HCT116 (cell line): ENCODE measurements around the gene POLK.

Experiments
- EZH2 ChIP-seq: fragments of 200-600 bp; sonication (generic); IDR thresholded peaks from 2 replicates; pipeline ENCODE4 v1.6.1; 2017; ENCODE audit warnings: antibody characterized with exemption, mixed run types
- EZH2phosphoT487 ChIP-seq: fragments of 200-600 bp; IDR thresholded peaks from 2 replicates; pipeline ENCODE4 v1.6.1; 2018; ENCODE audit warnings: antibody characterized with exemption, borderline replicate concordance
- JUND ChIP-seq: IDR thresholded peaks from 2 replicates; pipeline ENCODE4 v1.6.1; 2012
- POLR2A ChIP-seq: IDR thresholded peaks from 2 replicates; pipeline ENCODE4 v1.7.0; 2011; ENCODE audit warnings: borderline replicate concordance; ENCODE audit not compliant: insufficient read depth, insufficient read length; ENCODE audit errors: extremely low read depth
- POLR2AphosphoS5 ChIP-seq: IDR thresholded peaks from 2 replicates; pipeline ENCODE4 v1.6.1; 2011; ENCODE audit warnings: mild to moderate bottlenecking, low read depth, low read length, moderate library complexity
- REST ChIP-seq: IDR thresholded peaks from 2 replicates; pipeline ENCODE4 v1.6.1; 2012; ENCODE audit warnings: low read depth
- TF ChIP-seq, protein P1 (sequence below), 3 experiments: fragments of 200-600 bp in 1 of 3; sonication (generic) in 1 of 3; IDR thresholded peaks in 2 of 3; conservative IDR thresholded peaks in 1 of 3; 2 replicates each; pipeline ENCODE4 v1.5.1; 2012 to 2017; ENCODE audit warnings: low read depth in 2 of 3, low read length in 2 of 3, antibody characterized with exemption in 1 of 3, borderline replicate concordance in 1 of 3, control low read depth in 1 of 3, mild to moderate bottlenecking in 1 of 3, mixed read lengths in 1 of 3, mixed run types in 1 of 3, moderate library complexity in 1 of 3; ENCODE audit not compliant: insufficient read depth in 1 of 3
- TF ChIP-seq, protein P2 (sequence below): IDR thresholded peaks from 2 replicates; pipeline ENCODE4 v1.6.1; 2012

GRCh38 chr5:75481024-75481423 is 30.7 kb upstream of the POLK start:
- TF ChIP-seq, protein P1, sequence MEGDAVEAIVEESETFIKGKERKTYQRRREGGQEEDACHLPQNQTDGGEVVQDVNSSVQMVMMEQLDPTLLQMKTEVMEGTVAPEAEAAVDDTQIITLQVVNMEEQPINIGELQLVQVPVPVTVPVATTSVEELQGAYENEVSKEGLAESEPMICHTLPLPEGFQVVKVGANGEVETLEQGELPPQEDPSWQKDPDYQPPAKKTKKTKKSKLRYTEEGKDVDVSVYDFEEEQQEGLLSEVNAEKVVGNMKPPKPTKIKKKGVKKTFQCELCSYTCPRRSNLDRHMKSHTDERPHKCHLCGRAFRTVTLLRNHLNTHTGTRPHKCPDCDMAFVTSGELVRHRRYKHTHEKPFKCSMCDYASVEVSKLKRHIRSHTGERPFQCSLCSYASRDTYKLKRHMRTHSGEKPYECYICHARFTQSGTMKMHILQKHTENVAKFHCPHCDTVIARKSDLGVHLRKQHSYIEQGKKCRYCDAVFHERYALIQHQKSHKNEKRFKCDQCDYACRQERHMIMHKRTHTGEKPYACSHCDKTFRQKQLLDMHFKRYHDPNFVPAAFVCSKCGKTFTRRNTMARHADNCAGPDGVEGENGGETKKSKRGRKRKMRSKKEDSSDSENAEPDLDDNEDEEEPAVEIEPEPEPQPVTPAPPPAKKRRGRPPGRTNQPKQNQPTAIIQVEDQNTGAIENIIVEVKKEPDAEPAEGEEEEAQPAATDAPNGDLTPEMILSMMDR (IDR thresholded peaks at IDR 0.05 in 2 of 3, conservative IDR thresholded peaks at IDR 0.05 in 1 of 3; ENCODE audit: borderline replicate concordance in 1 of 3, insufficient read depth in 1 of 3, low read depth in 2 of 3, low read length in 2 of 3): no peak
- TF ChIP-seq POLR2A: no peak
- TF ChIP-seq POLR2AphosphoS5: no peak
- TF ChIP-seq, protein P2, sequence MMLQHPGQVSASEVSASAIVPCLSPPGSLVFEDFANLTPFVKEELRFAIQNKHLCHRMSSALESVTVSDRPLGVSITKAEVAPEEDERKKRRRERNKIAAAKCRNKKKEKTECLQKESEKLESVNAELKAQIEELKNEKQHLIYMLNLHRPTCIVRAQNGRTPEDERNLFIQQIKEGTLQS: no peak
- no peak for TF ChIP-seq JUND
- no peak for TF ChIP-seq EZH2phosphoT487
- TF ChIP-seq REST: no peak
- no peak for TF ChIP-seq EZH2
